NCI-H1694 treated with DMSO at 0.1 percent for 48 hours (cell line): ENCODE results near the gene POC1A.

ENCODE experiments used
- DNase-seq: peaks from one replicate; lab custom pipeline; 2025; lab: John Stamatoyannopoulos, UW

The POC1A gene

GRCh38 chr3:52154135-52155094 lies at the start of gene POC1A:
POC1A (minus strand) TSS chr3:52154423; CDS start chr3:52154372, 51 bp downstream.
- peak; percentile 80 for DNase-seq

- no peak for DNase-seq
These were observed 49.5 kb upstream of the POC1A start for GRCh38 chr3:52203701-52204100.

- DNase-seq, result no peak
These were observed 48.3 kb upstream of the POC1A start for GRCh38 chr3:52202384-52203077.

- no peak for DNase-seq
These were observed 46.9 kb upstream of the POC1A start for GRCh38 chr3:52200981-52201679.

GRCh38 chr3:52198643-52199608 lies 44.7 kb upstream of the POC1A start:
- no peak for DNase-seq

- DNase-seq, result peak; percentile 13
These were observed 43.8 kb upstream of the POC1A start, which contains the start of gene ALAS1 for GRCh38 chr3:52197842-52198625. ALAS1 (plus strand) TSS chr3:52198160; CDS start chr3:52199242, 1,082 bp downstream.

GRCh38 chr3:52197499-52197841 lies 43.2 kb upstream of the POC1A start:
- DNase-seq, result no peak

GRCh38 chr3:52196977-52197376 lies 42.8 kb upstream of the POC1A start:
- DNase-seq, result no peak

- no peak for DNase-seq
These were observed 41.7 kb upstream of the POC1A start for GRCh38 chr3:52195823-52196331.

- no peak for DNase-seq
These were observed 41.0 kb upstream of the POC1A start for GRCh38 chr3:52195291-52195597.

GRCh38 chr3:52194485-52195290 lies 40.5 kb upstream of the POC1A start:
- no peak for DNase-seq

- DNase-seq, result no peak
These were observed 38.8 kb upstream of the POC1A start for GRCh38 chr3:52193065-52193464.

- DNase-seq, result no peak
These were observed 37.4 kb upstream of the POC1A start for GRCh38 chr3:52191663-52192062.

GRCh38 chr3:52190294-52191074 lies 36.3 kb upstream of the POC1A start:
- DNase-seq, result no peak

GRCh38 chr3:52188556-52188955 lies 34.3 kb upstream of the POC1A start:
- no peak for DNase-seq

- no peak for DNase-seq
These were observed 32.5 kb upstream of the POC1A start for GRCh38 chr3:52186729-52187128.

- DNase-seq, result no peak
These were observed 31.6 kb upstream of the POC1A start for GRCh38 chr3:52185837-52186236.

GRCh38 chr3:52185311-52185710 lies 31.1 kb upstream of the POC1A start:
- no peak for DNase-seq

GRCh38 chr3:52184690-52185089 lies 30.5 kb upstream of the POC1A start:
- DNase-seq, result no peak
